Calu3 (cell line): ENCODE measurements around the gene SIPA1L3. TPM values are rescaled to one million over a fixed set of nuclear protein-coding genes. Genes with fewer than 3 reads are reported as not detected.

Experiments used
- BruUV-seq: library from RNA; stranded (reverse); fragments of 400-500 nt; replicated peaks from 2 replicates; lab custom pipeline; 2021; lab: Mats Ljungman, UMichigan
- CTCF ChIA-PET: fragments of 300-600 bp; sonication (Branson Sonifier 250); formaldehyde crosslinking; loops from one replicate; lab custom pipeline; 2022; ENCODE audit warnings: antibody characterized with exemption; lab: Charles Lee
- DNase-seq: peaks from one replicate; pipeline ENCODE4 v3.0.0; 2022
- H3K27ac Mint-ChIP-seq: one replicate; pipeline ENCODE4 v1.8.0; 2022; ENCODE audit warnings: mixed read lengths; ENCODE audit not compliant: unreplicated experiment
- H3K27me3 Mint-ChIP-seq: one replicate; pipeline ENCODE4 v1.8.0; 2022; ENCODE audit warnings: mixed read lengths; ENCODE audit not compliant: unreplicated experiment
- H3K36me3 Mint-ChIP-seq: one replicate; pipeline ENCODE4 v1.8.0; 2022; ENCODE audit warnings: mild to moderate bottlenecking, moderate library complexity, mixed read lengths; ENCODE audit not compliant: insufficient read depth, unreplicated experiment
- H3K4me1 Mint-ChIP-seq: one replicate; pipeline ENCODE4 v1.8.0; 2022; ENCODE audit warnings: mild to moderate bottlenecking, low read depth, mixed read lengths; ENCODE audit not compliant: unreplicated experiment
- H3K4me3 Mint-ChIP-seq: one replicate; pipeline ENCODE4 v1.8.0; 2022; ENCODE audit warnings: mild to moderate bottlenecking, low read depth, moderate library complexity, mixed read lengths; ENCODE audit not compliant: unreplicated experiment
- H3K9me3 Mint-ChIP-seq: one replicate; pipeline ENCODE4 v1.8.0; 2022; ENCODE audit warnings: low read depth, mixed read lengths; ENCODE audit not compliant: unreplicated experiment
- CTCF ChIP-seq: fragments of 200-600 bp; IDR thresholded peaks from one replicate; pipeline ENCODE4 v1.8.0; 2022; ENCODE audit warnings: antibody characterized with exemption; ENCODE audit not compliant: unreplicated experiment
- intact Hi-C: fragments of 100-400 bp; cut with micrococcal nuclease; formaldehyde crosslinking; loops from one replicate; pipeline ENCODE4 v1.10.0; 2022; ENCODE audit not compliant: unreplicated experiment
- total RNA-seq: library from RNA; stranded (reverse); gene quantifications from 2 replicates; pipeline ENCODE4 v1.2.3, GENCODE V29; 2022

SIPA1L3 gene
- total RNA-seq, 1 experiment from 2014 or later: 127 TPM

GRCh38 chr19:37969695-37970094 lies 62.7 kb downstream of the SIPA1L3 start:
- intact Hi-C loops: no loop called here
- H3K4me3 Mint-ChIP-seq: no peak overlapping the region
- peaks cover 34% of the 10 kb centered on the region for H3K36me3 Mint-ChIP-seq
- peaks cover 11% of the 10 kb centered on the region for H3K9me3 Mint-ChIP-seq
- no peak overlapping the region for H3K27ac Mint-ChIP-seq
- no TSS peak for BruUV-seq
- no peak for TF ChIP-seq CTCF
- no peak for DNase-seq
- no peaks in the 10 kb centered on the region for H3K4me1 Mint-ChIP-seq
- CTCF ChIA-PET: no interaction called here
- no peaks in the 10 kb centered on the region for H3K27me3 Mint-ChIP-seq

- intact Hi-C loops: no loop called here
- peaks cover 36% of the 10 kb centered on the region for H3K36me3 Mint-ChIP-seq
- BruUV-seq: no TSS peak
- H3K4me1 Mint-ChIP-seq: no peaks in the 10 kb centered on the region
- TF ChIP-seq CTCF: no peak
- no peaks in the 10 kb centered on the region for H3K27me3 Mint-ChIP-seq
- H3K9me3 Mint-ChIP-seq: peaks cover 11% of the 10 kb centered on the region
- CTCF ChIA-PET: no interaction called here
- DNase-seq: no peak
- no peak overlapping the region for H3K4me3 Mint-ChIP-seq
- H3K27ac Mint-ChIP-seq: no peak overlapping the region
Observed at GRCh38 chr19:37970699-37971098, 63.7 kb downstream of the SIPA1L3 start.

- no TSS peak for BruUV-seq
- no peak for DNase-seq
- intact Hi-C loops: no loop called here
- no peak for TF ChIP-seq CTCF
- Mint-ChIP-seq H3K4me3 (no peak overlapping the region), H3K27ac (no peak overlapping the region), H3K27me3 (no peaks in the 10 kb centered on the region), H3K36me3 (peaks cover 31% of the 10 kb centered on the region), H3K9me3 (peaks cover 11% of the 10 kb centered on the region), H3K4me1 (no peaks in the 10 kb centered on the region)
- CTCF ChIA-PET: no interaction called here
Observed at GRCh38 chr19:37972803-37973202, 65.8 kb downstream of the SIPA1L3 start.

- intact Hi-C loops: no loop called here
- CTCF ChIA-PET: interaction anchor here (0.6 kb wide), 1 partner anchor 87 kb away, joined by 3 read pairs; no protein-coding TSS in a partner anchor
Observed at GRCh38 chr19:37973666-37974065, 66.7 kb downstream of the SIPA1L3 start.

More at GRCh38 chr19:37973666-37974065, 66.7 kb downstream of the SIPA1L3 start:
- Mint-ChIP-seq H3K9me3 (peaks cover 9% of the 10 kb centered on the region), H3K4me3 (no peak overlapping the region), H3K36me3 (peaks cover 28% of the 10 kb centered on the region), H3K27ac (no peak overlapping the region), H3K27me3 (no peaks in the 10 kb centered on the region), H3K4me1 (no peaks in the 10 kb centered on the region)
- no peak for TF ChIP-seq CTCF
- no TSS peak for BruUV-seq
- DNase-seq: no peak
